Measurements from ENCODE around the gene JAZF1.

The JAZF1 gene

GRCh38 chr7:27944643-27945042 lies 236.0 kb downstream of the JAZF1 start:
- no peaks in the 10 kb centered on the region for H4K20me1 ChIP-seq (ENCODE audit: control insufficient read depth, insufficient read depth, low read depth, low read length)

GRCh38 chr7:27943241-27943640 lies 237.4 kb downstream of the JAZF1 start:
- Histone ChIP-seq H3K4me2 (ENCODE audit: low read length) (no peak overlapping the region), H3K4me1 (ENCODE audit: control insufficient read depth, low read length) (no peaks in the 10 kb centered on the region), H3K9me2 (replicated peaks; ENCODE audit: control insufficient read depth, low read length) (no peaks in the 10 kb centered on the region), H3K27ac (ENCODE audit: low read depth, low read length) (no peak overlapping the region), H3K79me2 (ENCODE audit: control insufficient read depth, low read length) (no peaks in the 10 kb centered on the region), H3K27me3 (ENCODE audit: control insufficient read depth, low read length) (no peaks in the 10 kb centered on the region), H4K20me1 (ENCODE audit: control insufficient read depth, insufficient read depth, low read depth, low read length) (no peaks in the 10 kb centered on the region), H3F3A (ENCODE audit: control insufficient read depth, insufficient read depth) (no peaks in the 10 kb centered on the region), H3K36me3 (ENCODE audit: control insufficient read depth, low read length) (no peaks in the 10 kb centered on the region), H3K9me3 (ENCODE audit: control insufficient read depth, insufficient read depth, low read length) (no peaks in the 10 kb centered on the region), H3K4me3 (ENCODE audit: low read length) (no peak overlapping the region)
- TF ChIP-seq CTCF (IDR thresholded peaks at IDR 0.05; ENCODE audit: low read depth, low read length, poor library complexity, severe bottlenecking) (no peak), EZH2phosphoT487 (IDR thresholded peaks at IDR 0.05; ENCODE audit: borderline replicate concordance, low read length) (no peak)

More at GRCh38 chr7:27944643-27945042, 236.0 kb downstream of the JAZF1 start:
- Histone ChIP-seq H3K4me3 (ENCODE audit: low read length) (no peak overlapping the region), H3K27me3 (ENCODE audit: control insufficient read depth, low read length) (no peaks in the 10 kb centered on the region), H3F3A (ENCODE audit: control insufficient read depth, insufficient read depth) (no peaks in the 10 kb centered on the region), H3K4me1 (ENCODE audit: control insufficient read depth, low read length) (no peaks in the 10 kb centered on the region), H3K27ac (ENCODE audit: low read depth, low read length) (no peak overlapping the region), H3K9me3 (ENCODE audit: control insufficient read depth, insufficient read depth, low read length) (no peaks in the 10 kb centered on the region), H3K79me2 (ENCODE audit: control insufficient read depth, low read length) (no peaks in the 10 kb centered on the region), H3K9me2 (replicated peaks; ENCODE audit: control insufficient read depth, low read length) (no peaks in the 10 kb centered on the region), H3K36me3 (ENCODE audit: control insufficient read depth, low read length) (no peaks in the 10 kb centered on the region), H3K4me2 (ENCODE audit: low read length) (no peak overlapping the region)
- no peak for TF ChIP-seq CTCF (IDR thresholded peaks at IDR 0.05; ENCODE audit: low read depth, low read length, poor library complexity, severe bottlenecking)
- no peak for TF ChIP-seq EZH2phosphoT487 (IDR thresholded peaks at IDR 0.05; ENCODE audit: borderline replicate concordance, low read length)

GRCh38 chr7:27942711-27943110 lies 237.9 kb downstream of the JAZF1 start:
- Histone ChIP-seq H3K9me2 (replicated peaks; ENCODE audit: control insufficient read depth, low read length) (no peaks in the 10 kb centered on the region), H3K36me3 (ENCODE audit: control insufficient read depth, low read length) (no peaks in the 10 kb centered on the region), H3K9me3 (ENCODE audit: control insufficient read depth, insufficient read depth, low read length) (no peaks in the 10 kb centered on the region), H3F3A (ENCODE audit: control insufficient read depth, insufficient read depth) (no peaks in the 10 kb centered on the region), H3K4me1 (ENCODE audit: control insufficient read depth, low read length) (no peaks in the 10 kb centered on the region), H3K4me3 (ENCODE audit: low read length) (no peak overlapping the region), H3K27ac (ENCODE audit: low read depth, low read length) (no peak overlapping the region), H4K20me1 (ENCODE audit: control insufficient read depth, insufficient read depth, low read depth, low read length) (no peaks in the 10 kb centered on the region), H3K4me2 (ENCODE audit: low read length) (no peak overlapping the region), H3K79me2 (ENCODE audit: control insufficient read depth, low read length) (no peaks in the 10 kb centered on the region), H3K27me3 (ENCODE audit: control insufficient read depth, low read length) (no peaks in the 10 kb centered on the region)
- TF ChIP-seq CTCF (IDR thresholded peaks at IDR 0.05; ENCODE audit: low read depth, low read length, poor library complexity, severe bottlenecking) = no peak
- TF ChIP-seq EZH2phosphoT487 (IDR thresholded peaks at IDR 0.05; ENCODE audit: borderline replicate concordance, low read length) = no peak

All from DOHH2 (cell line).